ENCODE data around the gene SGMS2. TPM values are rescaled to one million over a fixed set of nuclear protein-coding genes. Genes with fewer than 3 reads are reported as not detected.

The SGMS2 gene
- total and polyA plus RNA-seq, 9 of the 15 experiments (the other 6 are each of a cell fraction or from before 2014, with no cell fraction given): 0.07 to 0.25 (median 0.11) TPM; not detected in 5

GRCh38 chr4:107857741-107858140, 33.0 kb downstream of the SGMS2 start:
- Histone ChIP-seq H3K9ac (ENCODE audit: insufficient read depth in 1 of 2, low read depth in 2 of 2, low read length in 2 of 2) (no peak overlapping the region), H3K27me3 (ENCODE audit: control insufficient read depth in 2 of 2, insufficient read depth in 2 of 2, low read length in 2 of 2) (peaks cover 2 to 9% of the 10 kb centered on the region in 2 experiments; a peak in 2 of 5 replicates), H3K9me1 (ENCODE audit: control insufficient read depth, insufficient read depth, low read length) (no peaks in the 10 kb centered on the region), H2AFZ (ENCODE audit: low read depth, low read length) (no peak overlapping the region), H3K9me3 (replicated peaks; ENCODE audit: control insufficient read depth, insufficient read depth, low read depth, low read length) (no peaks in the 10 kb centered on the region), H4K20me1 (replicated peaks; ENCODE audit: control insufficient read depth, insufficient read depth, low read length) (no peaks in the 10 kb centered on the region), H3K4me2 (ENCODE audit: insufficient read depth, low read length) (no peak overlapping the region), H3K4me3 (no peak overlapping the region), H3K36me3 (ENCODE audit: control insufficient read depth, insufficient read depth, low read length) (no peaks in the 10 kb centered on the region), H3K27ac (ENCODE audit: extremely low read depth, low read depth, low read length) (no peak overlapping the region), H3K4me1 (replicated peaks in 1 of 2; ENCODE audit: control insufficient read depth in 2 of 2, insufficient read depth in 2 of 2, low read length in 2 of 2) (no peaks in the 10 kb centered on the region), H3K79me2 (ENCODE audit: control insufficient read depth, insufficient read depth, low read length) (no peaks in the 10 kb centered on the region)
- intact Hi-C loops (cut with micrococcal nuclease): no loop called here
- ChIA-PET POLR2A (no interaction called here), CTCF (ENCODE audit: low intra/inter-chr PET ratio) (no interaction called here)
- DNase-seq (ENCODE audit: extremely low read depth in 1 of 4, low spot score in 3 of 4) (no peak), FAIRE-seq (no peak), ATAC-seq (no peak)
- TF ChIP-seq CBX1 (IDR thresholded peaks at IDR 0.05; ENCODE audit: low read depth) (no peak), HBP1 (CRISPR knock-in tag; IDR thresholded peaks at IDR 0.05) (no peak), ATF7 (IDR thresholded peaks at IDR 0.05) (no peak), TAF1 (IDR thresholded peaks at IDR 0.05; ENCODE audit: control insufficient read depth, extremely low read depth, insufficient read depth, low read length, severe bottlenecking) (no peak), SAFB2 (IDR thresholded peaks at IDR 0.05; ENCODE audit: borderline replicate concordance, low read depth, low read length, severe bottlenecking) (no peak), ZNF184 (CRISPR knock-in tag; IDR thresholded peaks at IDR 0.05) (no peak), ZNF445 (CRISPR knock-in tag; IDR thresholded peaks at IDR 0.05; ENCODE audit: low read depth) (no peak)
- no TSS peak for BruUV-seq (replicated peaks)
- in situ Hi-C loops (cut with MboI): no loop called here
- 0% methylated on average over 4 of the region's 4 CpGs for WGBS (ENCODE audit: insufficient coverage, low coverage, missing lambda C conversion rate)
